ENCODE measurements around the gene SFXN1. TPM values are rescaled to one million over a fixed set of nuclear protein-coding genes. Genes with fewer than 3 reads are reported as not detected.

SFXN1 gene
- total RNA-seq, 1 donor: 40.9 TPM

DNA sequence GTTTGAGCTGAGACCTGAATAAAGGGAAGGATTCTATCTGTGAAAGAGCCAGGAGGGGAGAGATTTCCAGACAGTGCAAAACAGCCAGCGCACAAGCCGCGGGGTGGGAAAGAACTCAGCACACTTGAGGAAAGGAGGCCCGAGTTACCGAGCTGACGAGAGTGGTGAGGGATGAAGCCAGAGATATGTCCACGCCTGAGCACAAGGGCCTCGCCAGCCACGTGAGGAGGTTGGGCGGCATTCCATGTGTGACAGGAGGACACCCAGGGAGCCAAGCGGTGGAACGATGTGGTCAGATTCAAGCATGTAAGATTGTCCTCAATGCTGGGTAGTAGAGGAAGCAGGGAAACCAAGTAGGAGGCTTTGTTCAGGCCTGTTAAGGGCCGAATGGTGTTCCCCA, 17.0 kb upstream of the SFXN1 start:
- H3K27ac ChIP-seq (ENCODE audit: low read depth, low read length): no peak overlapping the region
- no peaks in the 10 kb centered on the region for H3K36me3 ChIP-seq (ENCODE audit: insufficient read depth, low read length)
- no peak overlapping the region for H3K4me2 ChIP-seq (ENCODE audit: insufficient read depth, low read length)
- H3K4me3 ChIP-seq (ENCODE audit: insufficient read depth, low read length): no peak overlapping the region
- no peaks in the 10 kb centered on the region for H3K79me2 ChIP-seq (ENCODE audit: insufficient read depth, low read length)
- H4K20me1 ChIP-seq (ENCODE audit: insufficient read depth, low read length): no peaks in the 10 kb centered on the region
- no peaks in the 10 kb centered on the region for H3K9me3 ChIP-seq (ENCODE audit: low read depth, low read length)
- no peak overlapping the region for H2AFZ ChIP-seq (ENCODE audit: low read length)
- TF ChIP-seq, protein P1, sequence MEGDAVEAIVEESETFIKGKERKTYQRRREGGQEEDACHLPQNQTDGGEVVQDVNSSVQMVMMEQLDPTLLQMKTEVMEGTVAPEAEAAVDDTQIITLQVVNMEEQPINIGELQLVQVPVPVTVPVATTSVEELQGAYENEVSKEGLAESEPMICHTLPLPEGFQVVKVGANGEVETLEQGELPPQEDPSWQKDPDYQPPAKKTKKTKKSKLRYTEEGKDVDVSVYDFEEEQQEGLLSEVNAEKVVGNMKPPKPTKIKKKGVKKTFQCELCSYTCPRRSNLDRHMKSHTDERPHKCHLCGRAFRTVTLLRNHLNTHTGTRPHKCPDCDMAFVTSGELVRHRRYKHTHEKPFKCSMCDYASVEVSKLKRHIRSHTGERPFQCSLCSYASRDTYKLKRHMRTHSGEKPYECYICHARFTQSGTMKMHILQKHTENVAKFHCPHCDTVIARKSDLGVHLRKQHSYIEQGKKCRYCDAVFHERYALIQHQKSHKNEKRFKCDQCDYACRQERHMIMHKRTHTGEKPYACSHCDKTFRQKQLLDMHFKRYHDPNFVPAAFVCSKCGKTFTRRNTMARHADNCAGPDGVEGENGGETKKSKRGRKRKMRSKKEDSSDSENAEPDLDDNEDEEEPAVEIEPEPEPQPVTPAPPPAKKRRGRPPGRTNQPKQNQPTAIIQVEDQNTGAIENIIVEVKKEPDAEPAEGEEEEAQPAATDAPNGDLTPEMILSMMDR (IDR thresholded peaks at IDR 0.05; ENCODE audit: extremely low read depth, low read depth, low read length): no peak
- H3K27me3 ChIP-seq (ENCODE audit: insufficient read depth, low read length): no peaks in the 10 kb centered on the region
- no peak for DNase-seq (ENCODE audit: insufficient read length, low spot score, missing footprints)
- no peaks in the 10 kb centered on the region for H3K4me1 ChIP-seq (ENCODE audit: insufficient read depth, low read length)

DNA sequence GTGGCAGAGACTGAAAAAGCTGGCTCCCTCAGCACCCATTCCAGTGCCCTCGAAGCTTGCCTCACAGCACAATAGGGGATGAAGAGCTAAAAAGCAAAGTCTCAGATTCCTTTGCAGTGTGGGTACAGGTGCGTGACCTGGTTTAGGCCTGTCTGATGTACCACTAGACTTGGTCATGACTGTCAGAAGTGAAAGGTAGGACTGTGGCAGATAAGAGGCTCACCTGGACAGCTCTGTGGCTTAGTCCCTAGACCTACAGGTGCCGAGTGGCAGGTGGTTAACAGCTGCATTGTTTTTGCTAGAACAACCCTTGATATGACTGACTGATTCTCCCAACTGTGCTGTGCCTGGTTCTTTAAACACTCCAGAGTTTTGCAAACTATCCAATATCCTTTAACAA, 14.7 kb upstream of the SFXN1 start:
- TF ChIP-seq, protein P1 (IDR thresholded peaks at IDR 0.05; ENCODE audit: extremely low read depth, low read depth, low read length): no peak
- Histone ChIP-seq H2AFZ (ENCODE audit: low read length) (no peak overlapping the region), H3K27me3 (ENCODE audit: insufficient read depth, low read length) (peaks cover 5% of the 10 kb centered on the region), H3K9me3 (ENCODE audit: low read depth, low read length) (no peaks in the 10 kb centered on the region), H4K20me1 (ENCODE audit: insufficient read depth, low read length) (no peaks in the 10 kb centered on the region), H3K27ac (ENCODE audit: low read depth, low read length) (no peak overlapping the region), H3K36me3 (ENCODE audit: insufficient read depth, low read length) (no peaks in the 10 kb centered on the region), H3K4me2 (ENCODE audit: insufficient read depth, low read length) (no peak overlapping the region), H3K4me3 (ENCODE audit: insufficient read depth, low read length) (no peak overlapping the region), H3K79me2 (ENCODE audit: insufficient read depth, low read length) (no peaks in the 10 kb centered on the region), H3K4me1 (ENCODE audit: insufficient read depth, low read length) (no peaks in the 10 kb centered on the region)
- no peak for DNase-seq (ENCODE audit: insufficient read length, low spot score, missing footprints)

DNA sequence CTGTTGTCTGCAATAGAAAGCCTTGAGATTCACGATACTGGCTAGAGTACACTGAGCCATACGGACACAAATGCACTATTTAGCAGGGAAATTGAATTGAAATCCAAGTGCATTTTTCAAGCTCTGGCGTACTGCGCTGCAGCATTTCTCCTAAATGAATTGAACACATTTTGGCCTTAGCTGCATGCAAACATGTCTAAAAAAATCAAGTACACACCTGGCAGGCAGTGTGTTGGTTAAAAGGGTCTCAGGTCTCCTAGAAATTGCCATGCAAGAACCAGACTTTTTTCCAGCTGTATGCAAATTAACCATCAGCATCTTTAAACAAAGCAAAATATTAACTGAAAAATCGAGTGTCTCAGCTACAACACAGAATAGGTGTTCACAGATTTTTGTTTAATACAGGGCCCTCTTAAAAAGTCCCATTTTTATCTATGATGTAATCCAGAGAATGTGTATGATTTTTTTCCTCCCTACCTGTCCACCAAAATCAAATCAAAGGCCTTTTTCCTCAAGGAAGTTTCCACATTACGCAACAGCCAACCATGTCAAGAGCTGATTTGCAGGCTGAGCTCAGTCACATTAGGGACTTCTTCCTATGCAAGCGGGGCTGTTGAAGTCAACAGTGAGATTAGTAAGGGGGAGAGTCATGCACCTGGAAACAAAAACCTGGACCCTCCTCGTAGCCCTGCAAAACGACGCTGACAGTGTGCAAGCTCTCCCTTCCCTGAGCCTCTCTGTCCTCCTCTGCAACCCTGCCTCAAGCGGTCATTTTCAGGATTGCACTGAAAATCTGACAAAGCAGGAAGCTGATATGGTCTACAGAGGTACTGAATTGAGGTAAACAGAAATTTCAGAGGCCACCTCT, 14.1 kb upstream of the SFXN1 start:
- Histone ChIP-seq H3K4me3 (ENCODE audit: insufficient read depth, low read length) (no peak overlapping the region), H3K4me2 (ENCODE audit: insufficient read depth, low read length) (no peak overlapping the region), H3K27me3 (ENCODE audit: insufficient read depth, low read length) (peaks cover 5% of the 10 kb centered on the region), H3K36me3 (ENCODE audit: insufficient read depth, low read length) (no peaks in the 10 kb centered on the region), H3K4me1 (ENCODE audit: insufficient read depth, low read length) (no peaks in the 10 kb centered on the region), H3K9me3 (ENCODE audit: low read depth, low read length) (no peaks in the 10 kb centered on the region), H3K79me2 (ENCODE audit: insufficient read depth, low read length) (no peaks in the 10 kb centered on the region), H2AFZ (ENCODE audit: low read length) (peak overlapping the region; percentile 17), H3K27ac (ENCODE audit: low read depth, low read length) (no peak overlapping the region), H4K20me1 (ENCODE audit: insufficient read depth, low read length) (no peaks in the 10 kb centered on the region)
- TF ChIP-seq, protein P1 (IDR thresholded peaks at IDR 0.05; ENCODE audit: extremely low read depth, low read depth, low read length): peak; percentile 71
- DNase-seq (ENCODE audit: insufficient read length, low spot score, missing footprints): no peak

DNA sequence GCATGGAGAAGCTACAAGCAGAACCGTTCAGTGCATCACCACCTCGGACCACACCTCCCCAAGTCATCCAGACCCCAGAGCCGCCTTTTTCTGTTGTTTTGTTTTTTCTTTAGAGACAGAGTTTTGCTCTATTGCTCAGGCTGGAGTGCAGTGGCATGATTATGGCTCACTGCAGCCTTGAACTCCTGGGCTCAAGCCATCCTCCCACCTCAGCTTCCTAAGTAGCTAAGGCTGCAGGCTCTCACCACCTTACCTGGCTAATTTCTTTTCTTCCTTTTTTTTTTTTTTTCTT, 13.5 kb upstream of the SFXN1 start:
- Histone ChIP-seq H2AFZ (ENCODE audit: low read length) (peak overlapping the region; percentile 17), H3K4me3 (ENCODE audit: insufficient read depth, low read length) (no peak overlapping the region), H4K20me1 (ENCODE audit: insufficient read depth, low read length) (no peaks in the 10 kb centered on the region), H3K36me3 (ENCODE audit: insufficient read depth, low read length) (no peaks in the 10 kb centered on the region), H3K4me1 (ENCODE audit: insufficient read depth, low read length) (no peaks in the 10 kb centered on the region), H3K79me2 (ENCODE audit: insufficient read depth, low read length) (no peaks in the 10 kb centered on the region), H3K27ac (ENCODE audit: low read depth, low read length) (no peak overlapping the region), H3K9me3 (ENCODE audit: low read depth, low read length) (no peaks in the 10 kb centered on the region), H3K27me3 (ENCODE audit: insufficient read depth, low read length) (peaks cover 5% of the 10 kb centered on the region), H3K4me2 (ENCODE audit: insufficient read depth, low read length) (no peak overlapping the region)
- TF ChIP-seq, protein P1 (IDR thresholded peaks at IDR 0.05; ENCODE audit: extremely low read depth, low read depth, low read length): no peak
- no peak for DNase-seq (ENCODE audit: insufficient read length, low spot score, missing footprints)

All from osteoblast (primary cell).